H9 (cell line): Measurements from ENCODE around the gene RAX2. TPM values are rescaled to one million over a fixed set of nuclear protein-coding genes. Genes with fewer than 3 reads are reported as not detected.

Experiments
- DNase-seq: peaks from one replicate; pipeline ENCODE4 v3.0.0-alpha.2; 2017
- H2AFZ ChIP-seq: one replicate; pipeline ENCODE4 v1.6.1; 2013; ENCODE audit warnings: mild to moderate bottlenecking, low read length, control low read depth, moderate library complexity
- H2AK5ac ChIP-seq: 2 replicates; pipeline ENCODE4 v1.6.1; 2013; ENCODE audit warnings: low read length, control low read depth, mixed read lengths; ENCODE audit not compliant: insufficient read length
- H2BK120ac ChIP-seq: one replicate; pipeline ENCODE4 v1.6.1; 2013; ENCODE audit warnings: low read depth, mild to moderate bottlenecking, low read length, control low read depth, inconsistent platforms; ENCODE audit not compliant: poor library complexity, severe bottlenecking
- H2BK12ac ChIP-seq: 2 replicates; pipeline ENCODE4 v1.6.1; 2013; ENCODE audit warnings: low read length, control low read depth, mixed read lengths, low read depth; ENCODE audit not compliant: insufficient read length
- H2BK15ac ChIP-seq: 2 replicates; pipeline ENCODE4 v1.6.1; 2013; ENCODE audit warnings: low read depth, low read length, control low read depth
- H2BK20ac ChIP-seq: one replicate; pipeline ENCODE4 v1.6.1; 2013; ENCODE audit warnings: low read depth, mild to moderate bottlenecking, low read length, control low read depth, inconsistent platforms; ENCODE audit not compliant: poor library complexity, severe bottlenecking
- H2BK5ac ChIP-seq: 2 replicates; pipeline ENCODE4 v1.6.1; 2013; ENCODE audit warnings: low read length, control low read depth, mixed read lengths; ENCODE audit not compliant: insufficient read length
- H3K14ac ChIP-seq: 2 replicates; pipeline ENCODE4 v1.6.1; 2013; ENCODE audit warnings: low read length, control low read depth; ENCODE audit not compliant: insufficient read depth
- H3K18ac ChIP-seq: 2 replicates; pipeline ENCODE4 v1.6.1; 2013; ENCODE audit warnings: low read depth, mild to moderate bottlenecking, mixed read lengths, low read length, control low read depth; ENCODE audit not compliant: insufficient read length
- H3K23ac ChIP-seq: 2 replicates; pipeline ENCODE4 v1.6.1; 2013; ENCODE audit warnings: low read length, control low read depth, mixed read lengths, low read depth; ENCODE audit not compliant: insufficient read length
- H3K23me2 ChIP-seq: 2 replicates; pipeline ENCODE4 v1.6.1; 2013; ENCODE audit warnings: low read depth, mild to moderate bottlenecking, mixed read lengths, low read length, control low read depth; ENCODE audit not compliant: insufficient read length, poor library complexity, severe bottlenecking
- H3K27ac ChIP-seq: 2 replicates; pipeline ENCODE4 v1.5.1; 2013; ENCODE audit warnings: low read length, control low read depth, mixed read lengths, low read depth; ENCODE audit not compliant: insufficient read length
- H3K27me3 ChIP-seq: 2 replicates; pipeline ENCODE4 v1.6.1; 2013; ENCODE audit warnings: low read length, control low read depth, inconsistent platforms; ENCODE audit not compliant: insufficient read depth
- H3K4ac ChIP-seq: 2 replicates; pipeline ENCODE4 v1.6.1; 2013; ENCODE audit warnings: low read depth, mild to moderate bottlenecking, control low read depth, inconsistent platforms, low read length, moderate library complexity
- H3K4me1 ChIP-seq: 2 replicates; pipeline ENCODE4 v1.6.1; 2013; ENCODE audit warnings: low read length, control low read depth, inconsistent platforms; ENCODE audit not compliant: insufficient read depth
- H3K4me2 ChIP-seq: 2 replicates; pipeline ENCODE4 v1.6.1; 2013; ENCODE audit warnings: low read length, control low read depth, mixed read lengths; ENCODE audit not compliant: insufficient read length, insufficient read depth
- H3K56ac ChIP-seq: 2 replicates; pipeline ENCODE4 v1.6.1; 2013; ENCODE audit warnings: low read depth, mild to moderate bottlenecking, mixed read lengths, low read length, control low read depth; ENCODE audit not compliant: insufficient read length
- H3K79me1 ChIP-seq: 2 replicates; pipeline ENCODE4 v1.6.1; 2013; ENCODE audit warnings: low read depth, mild to moderate bottlenecking, moderate library complexity, low read length, control low read depth, inconsistent platforms; ENCODE audit not compliant: insufficient read depth, poor library complexity, severe bottlenecking
- H3K79me2 ChIP-seq: 2 replicates; pipeline ENCODE4 v1.6.1; 2013; ENCODE audit warnings: low read length, control low read depth, inconsistent platforms; ENCODE audit not compliant: insufficient read depth
- H3K9ac ChIP-seq: 2 replicates; pipeline ENCODE4 v1.6.1; 2013; ENCODE audit warnings: low read length, control low read depth, mixed read lengths; ENCODE audit not compliant: insufficient read length; ENCODE audit errors: extremely low read depth
- H3K9me3 ChIP-seq: one replicate; pipeline ENCODE4 v1.6.1; 2013; ENCODE audit warnings: low read depth, low read length, inconsistent platforms; ENCODE audit not compliant: control insufficient read depth
- H3T11ph ChIP-seq: one replicate; pipeline ENCODE4 v1.6.1; 2013; ENCODE audit warnings: mild to moderate bottlenecking, low read length, control low read depth, inconsistent platforms
- H4K20me1 ChIP-seq: one replicate; pipeline ENCODE4 v1.6.1; 2013; ENCODE audit not compliant: control insufficient read depth, insufficient read length, insufficient read depth
- H4K5ac ChIP-seq: 2 replicates; pipeline ENCODE4 v1.6.1; 2013; ENCODE audit warnings: low read depth, mild to moderate bottlenecking, mixed read lengths, low read length, control low read depth; ENCODE audit not compliant: insufficient read length
- H4K8ac ChIP-seq: replicated peaks from 2 replicates; pipeline ENCODE4 v1.6.1; 2013; ENCODE audit warnings: low read length, control low read depth, mixed read lengths, low read depth; ENCODE audit not compliant: insufficient read length
- H4K91ac ChIP-seq: 2 replicates; pipeline ENCODE4 v1.6.1; 2013; ENCODE audit warnings: low read depth, mild to moderate bottlenecking, moderate library complexity, mixed read lengths, low read length, control low read depth; ENCODE audit not compliant: insufficient read length
- H3K27ac Mint-ChIP-seq, 3 experiments: 2 replicates in 2 of 3; 3 replicates in 1 of 3; pipeline ENCODE4 v1.8.0; 2020 to 2021; ENCODE audit warnings: mixed read lengths in 3 of 3, mild to moderate bottlenecking in 1 of 3, moderate library complexity in 1 of 3
- H3K27me3 Mint-ChIP-seq: 2 replicates; pipeline ENCODE4 v1.8.0; 2021; ENCODE audit warnings: low read depth, mild to moderate bottlenecking, moderate library complexity, mixed read lengths
- H3K36me3 Mint-ChIP-seq, 3 experiments: 2 replicates in 2 of 3; 3 replicates in 1 of 3; pipeline ENCODE4 v1.8.0; 2020 to 2021; ENCODE audit warnings: low read depth in 3 of 3, mixed read lengths in 3 of 3; ENCODE audit not compliant: insufficient read depth in 1 of 3
- H3K4me1 Mint-ChIP-seq, 2 experiments: 2 replicates each; pipeline ENCODE4 v1.8.0; 2020; ENCODE audit warnings: mixed read lengths in 2 of 2
- H3K4me3 Mint-ChIP-seq, 2 experiments: 2 replicates in 1 of 2; 3 replicates in 1 of 2; pipeline ENCODE4 v1.8.0; 2020 to 2021; ENCODE audit warnings: mild to moderate bottlenecking in 2 of 2, mixed read lengths in 2 of 2, moderate library complexity in 1 of 2
- H3K9me3 Mint-ChIP-seq, 2 experiments: 2 replicates in 1 of 2; 3 replicates in 1 of 2; pipeline ENCODE4 v1.8.0; 2020; ENCODE audit warnings: mild to moderate bottlenecking in 2 of 2, mixed read lengths in 2 of 2, moderate library complexity in 1 of 2
- CTCF ChIP-seq: fragments of 200-600 bp; sonication (generic); conservative IDR thresholded peaks from 3 replicates; pipeline ENCODE4 v1.8.0; 2021; ENCODE audit warnings: antibody characterized with exemption, mild to moderate bottlenecking
- WGBS: extraction: QIAGEN DNeasy Blood & Tissue Kit; methylation state at CpG from one replicate; pipeline ENCODE4 v1.1.7; 2013; ENCODE audit warnings: missing lambda C conversion rate, low lambda C conversion rate, mixed read lengths; ENCODE audit not compliant: insufficient read length; ENCODE audit errors: extremely low coverage; 5-methylcytosine and 5-hydroxymethylcytosine counted together
- total RNA-seq: library from RNA; stranded (reverse); gene quantifications from 2 replicates; pipeline ENCODE4 v1.2.1, GENCODE V29; 2021

The RAX2 gene
- total RNA-seq, 1 experiment from 2014 or later: not detected

DNA sequence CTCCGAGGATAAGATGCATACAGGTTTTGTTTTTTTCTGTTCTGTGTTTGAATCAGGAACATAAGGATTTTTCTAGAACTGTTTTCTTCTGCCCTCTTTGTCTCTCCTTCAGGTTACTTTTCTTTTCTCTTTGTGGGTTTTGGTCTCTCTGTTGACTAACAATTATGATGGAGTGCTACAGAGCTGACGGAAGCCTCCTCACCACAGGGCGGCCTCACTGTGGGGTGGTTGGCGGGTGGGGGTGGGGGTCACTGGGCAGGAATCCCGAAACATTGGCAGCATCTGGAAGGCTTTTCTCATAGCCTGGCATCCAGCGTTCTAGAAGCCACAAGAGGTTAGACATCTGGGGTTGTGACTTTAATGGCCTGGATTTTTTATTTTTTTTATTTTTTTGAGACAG is 26.1 kb upstream of the RAX2 start:
- no peak for DNase-seq
- no peak overlapping the region for H3K27ac Mint-ChIP-seq
- Histone ChIP-seq H2AFZ (no peak overlapping the region), H4K8ac (no peak overlapping the region), H3K4me2 (no peak overlapping the region), H4K91ac (no peak overlapping the region), H3K23ac (no peak overlapping the region), H3K9ac (no peak overlapping the region), H3T11ph (no peak overlapping the region), H2BK12ac (no peak overlapping the region), H3K27ac (no peak overlapping the region), H3K9me3 (no peaks in the 10 kb centered on the region), H4K20me1 (no peaks in the 10 kb centered on the region), H3K4ac (no peak overlapping the region), H2BK5ac (no peak overlapping the region), H3K27me3 (no peaks in the 10 kb centered on the region), H2BK120ac (no peak overlapping the region), H3K4me1 (no peaks in the 10 kb centered on the region), H3K18ac (no peak overlapping the region), H3K56ac (no peak overlapping the region), H2AK5ac (no peak overlapping the region), H3K23me2 (peaks cover 7% of the 10 kb centered on the region), H3K14ac (no peak overlapping the region), H2BK15ac (no peak overlapping the region), H4K5ac (no peak overlapping the region), H3K79me2 (no peaks in the 10 kb centered on the region), H3K79me1 (no peaks in the 10 kb centered on the region), H2BK20ac (no peak overlapping the region)
- H3K9me3 Mint-ChIP-seq: peaks cover 7 to 13% of the 10 kb centered on the region in 2 experiments
- no peak for TF ChIP-seq CTCF
- peaks cover 58% of the 10 kb centered on the region for H3K27me3 Mint-ChIP-seq
- peaks cover 0 to 12% of the 10 kb centered on the region in 2 experiments; a peak in 2 of 4 replicates for H3K4me1 Mint-ChIP-seq
- WGBS: no CpG with 5 or more reads among the region's 6 CpGs
- H3K36me3 Mint-ChIP-seq: no peaks in the 10 kb centered on the region; a peak in 1 of 7 replicates
- H3K4me3 Mint-ChIP-seq: no peak overlapping the region; a peak in 1 of 5 replicates
